ENCODE data around the gene LIMK1. TPM values are rescaled to one million over a fixed set of nuclear protein-coding genes. Genes with fewer than 3 reads are reported as not detected.

Gene LIMK1
- total RNA-seq, 3 donors from 2014 or later = 18.0 to 18.6 (median 18.1) TPM

- H3K27ac ChIP-seq = no peak overlapping the region
Observed at GRCh38 chr7:74056096-74056915, 27.3 kb upstream of the LIMK1 start.

GRCh38 chr7:74057216-74057925, 26.2 kb upstream of the LIMK1 start:
- H3K27me3 ChIP-seq = no peaks in the 10 kb centered on the region
- no peaks in the 10 kb centered on the region for H3K36me3 ChIP-seq
- H3K9me3 ChIP-seq = no peaks in the 10 kb centered on the region
- intact Hi-C loops (cut with DNase I; ENCODE audit: low total_unique reads) = loop anchor here (5.0 kb wide), 1 partner anchor 135 kb away; no protein-coding TSS in a partner anchor
- DNase-seq (ENCODE audit: low spot score in 2 of 2) = no peak
- no peak overlapping the region for H3K4me3 ChIP-seq
- H3K4me1 ChIP-seq = peaks cover 0 to 7% of the 10 kb centered on the region in 2 donors
- TF ChIP-seq POLR2A (IDR thresholded peaks at IDR 0.05) (no peak), POLR2AphosphoS5 (IDR thresholded peaks at IDR 0.05) (no peak), CTCF (IDR thresholded peaks at IDR 0.05) (no peak)
- H3K27ac ChIP-seq = no peak overlapping the region

More at GRCh38 chr7:74056096-74056915, 27.3 kb upstream of the LIMK1 start:
- Histone ChIP-seq H3K4me3 (no peak overlapping the region), H3K27me3 (no peaks in the 10 kb centered on the region), H3K9me3 (no peaks in the 10 kb centered on the region), H3K36me3 (no peaks in the 10 kb centered on the region), H3K4me1 (peaks cover 0 to 7% of the 10 kb centered on the region in 2 donors)
- DNase-seq (ENCODE audit: low spot score in 2 of 2) = no peak
- intact Hi-C loops (cut with DNase I; ENCODE audit: low total_unique reads) = loop anchor here (5.0 kb wide), 1 partner anchor 136 kb away; no protein-coding TSS in a partner anchor
- no peak for TF ChIP-seq POLR2AphosphoS5 (IDR thresholded peaks at IDR 0.05)
- no peak for TF ChIP-seq CTCF (IDR thresholded peaks at IDR 0.05)
- no peak for TF ChIP-seq POLR2A (IDR thresholded peaks at IDR 0.05)

GRCh38 chr7:74057987-74058386, 25.6 kb upstream of the LIMK1 start:
- Histone ChIP-seq H3K9me3 (no peaks in the 10 kb centered on the region), H3K36me3 (no peaks in the 10 kb centered on the region), H3K4me1 (peaks cover 0 to 7% of the 10 kb centered on the region in 2 donors), H3K27me3 (no peaks in the 10 kb centered on the region), H3K27ac (no peak overlapping the region), H3K4me3 (no peak overlapping the region)
- no peak for TF ChIP-seq POLR2A (IDR thresholded peaks at IDR 0.05)
- TF ChIP-seq POLR2AphosphoS5 (IDR thresholded peaks at IDR 0.05) = no peak
- TF ChIP-seq CTCF (IDR thresholded peaks at IDR 0.05) = no peak
- no peak for DNase-seq (ENCODE audit: low spot score in 2 of 2)
- intact Hi-C loops (cut with DNase I; ENCODE audit: low total_unique reads) = loop anchor here (5.0 kb wide), 1 partner anchor 134 kb away; no protein-coding TSS in a partner anchor

GRCh38 chr7:74058486-74058885, 25.1 kb upstream of the LIMK1 start:
- DNase-seq (ENCODE audit: low spot score in 2 of 2) = no peak
- Histone ChIP-seq H3K36me3 (no peaks in the 10 kb centered on the region), H3K4me1 (peaks cover 0 to 7% of the 10 kb centered on the region in 2 donors), H3K4me3 (no peak overlapping the region), H3K9me3 (no peaks in the 10 kb centered on the region), H3K27ac (no peak overlapping the region), H3K27me3 (no peaks in the 10 kb centered on the region)
- TF ChIP-seq CTCF (IDR thresholded peaks at IDR 0.05) = no peak
- TF ChIP-seq POLR2AphosphoS5 (IDR thresholded peaks at IDR 0.05) = no peak
- no peak for TF ChIP-seq POLR2A (IDR thresholded peaks at IDR 0.05)
- intact Hi-C loops (cut with DNase I; ENCODE audit: low total_unique reads) = loop anchor here (5.0 kb wide), 1 partner anchor 134 kb away; no protein-coding TSS in a partner anchor

Measured in breast epithelium (tissue), 4 donors.